ENCODE results near the gene TCF3.

Gene TCF3

GRCh38 chr19:1632462-1633268 is 19.8 kb downstream of the TCF3 start:
- Histone ChIP-seq H3K4me1 (ENCODE audit: insufficient read depth, low read length, poor library complexity, severe bottlenecking) (no peaks in the 10 kb centered on the region), H2AFZ (ENCODE audit: low read length) (no peak overlapping the region), H3K9ac (ENCODE audit: low read depth, low read length, poor library complexity, severe bottlenecking) (no peak overlapping the region), H3F3A (ENCODE audit: low read depth) (no peaks in the 10 kb centered on the region), H3K4me3 (ENCODE audit: low read length, poor library complexity, severe bottlenecking) (no peak overlapping the region), H3K9me3 (ENCODE audit: insufficient read depth, low read depth, low read length) (no peaks in the 10 kb centered on the region), H4K20me1 (ENCODE audit: insufficient read depth, low read length, poor library complexity, severe bottlenecking) (peaks cover 60% of the 10 kb centered on the region), H3K9me2 (replicated peaks; ENCODE audit: low read depth, low read length) (no peaks in the 10 kb centered on the region), H3K79me2 (ENCODE audit: insufficient read depth, low read length) (peaks cover 69% of the 10 kb centered on the region), H3K27me3 (ENCODE audit: insufficient read depth, low read length, poor library complexity, severe bottlenecking) (no peaks in the 10 kb centered on the region), H3K4me2 (ENCODE audit: low read depth, low read length, poor library complexity, severe bottlenecking) (no peak overlapping the region), H3K36me3 (ENCODE audit: insufficient read depth, low read length) (peaks cover 65% of the 10 kb centered on the region; the same call in 1 of the 2 replicates)
- TF ChIP-seq CTCF (conservative IDR thresholded peaks at IDR 0.05; ENCODE audit: low read length): no peak
- TF ChIP-seq EZH2phosphoT487 (IDR thresholded peaks at IDR 0.05; ENCODE audit: borderline replicate concordance): no peak

DNA sequence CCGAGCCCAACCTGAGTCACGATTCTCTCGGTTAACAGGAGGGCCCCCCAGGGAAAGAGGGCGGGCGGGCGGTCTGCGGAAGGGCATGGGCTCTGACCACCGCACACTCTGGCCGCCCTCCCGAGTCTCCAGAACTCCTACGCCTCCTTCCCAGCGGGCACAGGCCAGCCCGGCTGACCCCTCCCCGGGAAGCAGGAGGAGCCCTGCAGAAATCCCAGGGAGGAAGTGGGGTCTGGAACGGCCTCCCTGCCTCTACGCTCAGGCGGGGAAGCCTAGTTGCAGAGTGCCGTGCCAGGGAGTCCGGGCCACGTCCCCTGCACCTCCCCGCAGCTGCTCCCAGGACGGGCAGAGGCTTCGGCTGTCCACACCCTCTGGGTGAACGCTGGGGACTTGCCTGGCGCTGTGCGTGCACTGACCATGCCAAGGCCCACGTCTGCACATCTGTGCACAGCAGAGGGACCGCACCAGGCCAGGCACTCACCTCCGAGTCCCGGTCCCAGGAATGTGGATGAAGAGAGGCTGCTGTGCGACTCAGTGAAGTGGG is 20.8 kb downstream of the TCF3 start:
- H3K9me3 ChIP-seq (ENCODE audit: insufficient read depth, low read depth, low read length): no peaks in the 10 kb centered on the region
- no peak overlapping the region for H3K4me2 ChIP-seq (ENCODE audit: low read depth, low read length, poor library complexity, severe bottlenecking)
- TF ChIP-seq CTCF (conservative IDR thresholded peaks at IDR 0.05; ENCODE audit: low read length): no peak
- TF ChIP-seq EZH2phosphoT487 (IDR thresholded peaks at IDR 0.05; ENCODE audit: borderline replicate concordance): no peak
- no peaks in the 10 kb centered on the region for H3K27me3 ChIP-seq (ENCODE audit: insufficient read depth, low read length, poor library complexity, severe bottlenecking)
- no peak overlapping the region for H3K4me3 ChIP-seq (ENCODE audit: low read length, poor library complexity, severe bottlenecking)
- no peak overlapping the region for H2AFZ ChIP-seq (ENCODE audit: low read length)
- no peaks in the 10 kb centered on the region for H3F3A ChIP-seq (ENCODE audit: low read depth)
- H3K36me3 ChIP-seq (ENCODE audit: insufficient read depth, low read length): peaks cover 68% of the 10 kb centered on the region; the same call in 1 of the 2 replicates
- no peaks in the 10 kb centered on the region for H3K4me1 ChIP-seq (ENCODE audit: insufficient read depth, low read length, poor library complexity, severe bottlenecking)
- H3K79me2 ChIP-seq (ENCODE audit: insufficient read depth, low read length): peaks cover 59% of the 10 kb centered on the region
- H3K9ac ChIP-seq (ENCODE audit: low read depth, low read length, poor library complexity, severe bottlenecking): no peak overlapping the region
- no peaks in the 10 kb centered on the region for H3K9me2 ChIP-seq (replicated peaks; ENCODE audit: low read depth, low read length)
- H4K20me1 ChIP-seq (ENCODE audit: insufficient read depth, low read length, poor library complexity, severe bottlenecking): peaks cover 57% of the 10 kb centered on the region

DNA sequence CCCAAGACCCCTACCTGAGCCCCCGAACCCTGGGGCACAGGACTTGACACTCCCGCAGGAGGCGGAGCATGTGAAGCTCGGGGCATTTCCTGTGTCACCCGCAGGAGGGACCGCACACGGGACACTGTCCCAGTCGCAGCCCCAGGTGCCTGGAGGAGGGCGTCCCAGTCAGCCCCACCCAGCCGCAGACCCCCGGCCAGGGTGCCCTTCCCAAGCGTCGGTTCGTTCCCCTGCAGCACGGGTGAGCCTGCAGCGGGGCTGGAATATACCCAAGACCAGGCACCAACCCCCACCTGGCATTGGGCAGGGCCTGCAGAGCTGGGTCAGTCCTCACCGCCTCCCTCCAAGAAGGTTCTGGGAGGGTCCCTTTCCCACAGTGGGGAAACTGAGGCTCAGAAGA is 21.6 kb downstream of the TCF3 start:
- H3K36me3 ChIP-seq (ENCODE audit: insufficient read depth, low read length): peaks cover 67% of the 10 kb centered on the region; the same call in 1 of the 2 replicates

More for the DNA sequence above, 21.6 kb downstream of the TCF3 start:
- Histone ChIP-seq H3K79me2 (ENCODE audit: insufficient read depth, low read length) (peaks cover 51% of the 10 kb centered on the region), H3K4me3 (ENCODE audit: low read length, poor library complexity, severe bottlenecking) (no peak overlapping the region), H3F3A (ENCODE audit: low read depth) (no peaks in the 10 kb centered on the region), H3K4me2 (ENCODE audit: low read depth, low read length, poor library complexity, severe bottlenecking) (no peak overlapping the region), H3K4me1 (ENCODE audit: insufficient read depth, low read length, poor library complexity, severe bottlenecking) (no peaks in the 10 kb centered on the region), H3K9ac (ENCODE audit: low read depth, low read length, poor library complexity, severe bottlenecking) (no peak overlapping the region), H4K20me1 (ENCODE audit: insufficient read depth, low read length, poor library complexity, severe bottlenecking) (peaks cover 55% of the 10 kb centered on the region), H3K9me2 (replicated peaks; ENCODE audit: low read depth, low read length) (no peaks in the 10 kb centered on the region), H3K27me3 (ENCODE audit: insufficient read depth, low read length, poor library complexity, severe bottlenecking) (no peaks in the 10 kb centered on the region), H2AFZ (ENCODE audit: low read length) (no peak overlapping the region), H3K9me3 (ENCODE audit: insufficient read depth, low read depth, low read length) (no peaks in the 10 kb centered on the region)
- TF ChIP-seq EZH2phosphoT487 (IDR thresholded peaks at IDR 0.05; ENCODE audit: borderline replicate concordance) (no peak), CTCF (conservative IDR thresholded peaks at IDR 0.05; ENCODE audit: low read length) (no peak)
